OCI-LY3 (cell line): ENCODE measurements around the gene INS.

ENCODE experiments used
- H2AFZ ChIP-seq: fragments of 200-600, 300-600 bp; shearing (Covaris generic); 2 replicates; pipeline ENCODE4 v1.6.0; 2014; ENCODE audit warnings: antibody characterized with exemption, low read depth, low read length
- H3K27ac ChIP-seq: fragments of 200-600, 300-600 bp; sonication (generic); 2 replicates; pipeline ENCODE4 v1.5.1; 2014; ENCODE audit warnings: mild to moderate bottlenecking, low read length, moderate library complexity, mixed read lengths
- H3K27me3 ChIP-seq: fragments of 200-600, 300-600 bp; sonication (generic); 2 replicates; pipeline ENCODE4 v1.6.1; 2014; ENCODE audit warnings: low read depth, low read length, mixed read lengths
- H3K36me3 ChIP-seq: fragments of 200-600, 300-600 bp; sonication (generic); replicated peaks from 2 replicates; pipeline ENCODE3; 2014; ENCODE audit warnings: low read depth, low read length, mixed read lengths
- H3K4me1 ChIP-seq: fragments of 300-600, 200-600 bp; sonication (generic); 2 replicates; pipeline ENCODE4 v1.6.1; 2014; ENCODE audit warnings: low read length, mixed read lengths
- H3K4me2 ChIP-seq: fragments of 200-600, 300-600 bp; sonication (generic); 2 replicates; pipeline ENCODE4 v1.6.1; 2014; ENCODE audit warnings: low read length, mixed read lengths
- H3K4me3 ChIP-seq: fragments of 300-600, 200-600 bp; sonication (generic); 2 replicates; pipeline ENCODE4 v1.5.1; 2014; ENCODE audit warnings: antibody characterized with exemption, mild to moderate bottlenecking, low read length, moderate library complexity
- H3K79me2 ChIP-seq: fragments of 300-600, 200-600 bp; shearing (Covaris generic); 2 replicates; pipeline ENCODE4 v1.6.1; 2014; ENCODE audit warnings: mild to moderate bottlenecking, low read length, mixed read lengths
- H3K9ac ChIP-seq: fragments of 300-600, 200-600 bp; shearing (Covaris generic); 2 replicates; pipeline ENCODE4 v1.6.0; 2014; ENCODE audit warnings: mild to moderate bottlenecking, low read length, moderate library complexity
- H3K9me3 ChIP-seq: fragments of 200-600, 300-600 bp; shearing (Covaris generic); 2 replicates; pipeline ENCODE4 v1.6.1; 2014; ENCODE audit warnings: low read length, mixed read lengths; ENCODE audit not compliant: insufficient read depth
- H4K20me1 ChIP-seq: fragments of 200-600, 300-600 bp; sonication (generic); 2 replicates; pipeline ENCODE4 v1.6.1; 2016; ENCODE audit warnings: low read length, mixed read lengths; ENCODE audit not compliant: insufficient read depth
- EZH2phosphoT487 ChIP-seq: fragments of 200-600 bp; shearing (Covaris generic); IDR thresholded peaks from 2 replicates; pipeline ENCODE4 v1.6.1; 2018; ENCODE audit warnings: antibody characterized with exemption, mixed run types, low read depth
- TF ChIP-seq, protein P1 (sequence below): fragments of 200-600, 300-600 bp; sonication (generic); IDR thresholded peaks from 2 replicates; pipeline ENCODE4 v1.5.1; 2014; ENCODE audit warnings: antibody characterized with exemption, low read length, low read depth

The INS gene

DNA sequence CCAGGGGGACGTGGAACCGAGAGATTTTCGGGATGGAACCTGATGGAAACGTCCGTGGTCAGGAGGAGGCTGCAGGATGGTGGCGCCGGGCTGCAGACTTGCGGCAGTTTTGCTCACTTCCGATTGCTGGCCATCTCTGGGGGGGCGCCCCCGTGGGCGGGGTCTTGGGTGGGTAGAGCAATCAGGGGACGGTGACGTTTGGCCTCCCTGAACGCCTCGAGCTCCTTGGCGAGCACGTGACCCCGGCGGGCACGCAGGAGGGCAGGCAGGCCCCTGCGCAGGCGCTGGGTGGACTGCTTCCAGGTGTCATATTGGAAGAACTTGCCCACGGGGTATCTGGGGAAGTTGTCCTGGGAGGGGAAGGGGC is 28.2 kb downstream of the INS start:
- H3K9ac ChIP-seq = no peak overlapping the region
- no peaks in the 10 kb centered on the region for H3K36me3 ChIP-seq
- H3K79me2 ChIP-seq = no peaks in the 10 kb centered on the region
- TF ChIP-seq, protein P1, sequence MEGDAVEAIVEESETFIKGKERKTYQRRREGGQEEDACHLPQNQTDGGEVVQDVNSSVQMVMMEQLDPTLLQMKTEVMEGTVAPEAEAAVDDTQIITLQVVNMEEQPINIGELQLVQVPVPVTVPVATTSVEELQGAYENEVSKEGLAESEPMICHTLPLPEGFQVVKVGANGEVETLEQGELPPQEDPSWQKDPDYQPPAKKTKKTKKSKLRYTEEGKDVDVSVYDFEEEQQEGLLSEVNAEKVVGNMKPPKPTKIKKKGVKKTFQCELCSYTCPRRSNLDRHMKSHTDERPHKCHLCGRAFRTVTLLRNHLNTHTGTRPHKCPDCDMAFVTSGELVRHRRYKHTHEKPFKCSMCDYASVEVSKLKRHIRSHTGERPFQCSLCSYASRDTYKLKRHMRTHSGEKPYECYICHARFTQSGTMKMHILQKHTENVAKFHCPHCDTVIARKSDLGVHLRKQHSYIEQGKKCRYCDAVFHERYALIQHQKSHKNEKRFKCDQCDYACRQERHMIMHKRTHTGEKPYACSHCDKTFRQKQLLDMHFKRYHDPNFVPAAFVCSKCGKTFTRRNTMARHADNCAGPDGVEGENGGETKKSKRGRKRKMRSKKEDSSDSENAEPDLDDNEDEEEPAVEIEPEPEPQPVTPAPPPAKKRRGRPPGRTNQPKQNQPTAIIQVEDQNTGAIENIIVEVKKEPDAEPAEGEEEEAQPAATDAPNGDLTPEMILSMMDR = no peak
- TF ChIP-seq EZH2phosphoT487 = no peak
- no peak overlapping the region for H3K4me2 ChIP-seq
- no peak overlapping the region for H3K27ac ChIP-seq
- no peaks in the 10 kb centered on the region for H3K27me3 ChIP-seq
- no peak overlapping the region for H2AFZ ChIP-seq
- peaks cover 17% of the 10 kb centered on the region for H3K4me1 ChIP-seq
- H4K20me1 ChIP-seq = no peaks in the 10 kb centered on the region
- H3K9me3 ChIP-seq = no peaks in the 10 kb centered on the region
- H3K4me3 ChIP-seq = no peak overlapping the region

DNA sequence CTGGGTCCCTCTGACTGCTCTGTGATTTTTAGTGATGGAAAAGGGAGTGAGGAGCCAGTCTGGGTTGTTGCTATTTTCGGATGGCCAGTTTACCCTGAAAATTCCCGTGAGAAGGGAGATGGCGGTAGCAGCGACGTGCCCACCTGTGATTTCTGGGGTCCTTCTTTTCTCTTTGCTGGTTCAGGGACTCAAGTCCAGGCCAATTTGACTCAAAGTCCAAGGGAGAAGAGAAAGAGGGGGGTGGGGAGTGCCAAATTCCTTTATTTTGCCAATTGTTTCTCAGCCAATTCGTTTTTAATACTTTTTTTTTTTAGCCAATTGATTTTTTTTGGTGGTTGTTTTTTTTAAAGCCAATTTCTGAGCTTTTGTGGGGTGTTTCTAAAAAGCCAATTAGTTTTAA is 28.8 kb downstream of the INS start:
- H3K4me3 ChIP-seq = no peak overlapping the region
- no peak overlapping the region for H2AFZ ChIP-seq
- TF ChIP-seq EZH2phosphoT487 = no peak
- TF ChIP-seq, protein P1 = no peak
- no peaks in the 10 kb centered on the region for H3K79me2 ChIP-seq
- H3K9me3 ChIP-seq = no peaks in the 10 kb centered on the region
- no peaks in the 10 kb centered on the region for H4K20me1 ChIP-seq
- no peak overlapping the region for H3K27ac ChIP-seq
- H3K9ac ChIP-seq = no peak overlapping the region
- H3K4me1 ChIP-seq = peaks cover 17% of the 10 kb centered on the region
- no peaks in the 10 kb centered on the region for H3K36me3 ChIP-seq
- H3K27me3 ChIP-seq = no peaks in the 10 kb centered on the region
- H3K4me2 ChIP-seq = no peak overlapping the region

DNA sequence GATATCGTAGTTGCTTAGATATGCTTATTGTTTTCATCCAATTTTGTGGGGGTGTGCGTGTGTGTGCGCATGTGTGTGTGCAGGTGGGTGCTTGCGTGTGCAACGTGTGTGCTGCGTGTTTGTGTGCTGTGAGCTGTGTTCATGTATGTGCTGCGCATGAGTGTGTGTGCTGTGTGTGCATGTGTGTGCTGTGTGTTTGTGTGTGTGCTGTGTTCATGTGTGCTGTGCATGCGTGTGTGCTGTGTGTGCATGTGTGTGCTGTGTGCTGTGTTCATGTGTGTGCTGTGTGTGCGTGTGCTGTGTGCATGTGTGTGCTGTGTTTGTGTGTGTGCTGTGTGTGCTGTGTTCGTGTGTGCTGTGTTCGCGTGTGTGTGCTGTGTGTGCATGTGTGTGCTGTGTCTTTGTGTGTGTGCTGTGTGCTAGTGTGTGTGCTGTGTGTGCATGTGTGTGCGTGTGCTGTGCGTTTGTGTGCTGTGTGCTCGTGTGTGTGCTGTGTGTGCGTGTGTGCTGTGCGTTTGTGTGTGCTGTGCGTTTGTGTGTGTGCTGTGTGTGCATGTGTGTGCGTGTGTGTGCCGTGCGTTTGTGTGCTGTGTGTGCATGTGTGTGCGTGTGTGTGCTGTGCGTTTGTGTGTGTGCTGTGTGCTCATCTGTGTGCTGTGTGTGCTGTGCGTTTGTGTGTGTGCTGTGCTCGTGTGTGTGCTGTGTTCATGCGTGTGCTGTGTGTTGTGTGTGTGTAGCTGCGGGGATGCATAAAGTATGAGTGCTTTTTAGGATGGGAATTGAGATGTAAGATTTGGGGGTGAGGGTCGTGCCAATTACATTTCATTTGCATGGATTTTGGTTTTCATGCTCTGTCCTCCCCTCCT is 29.4 kb downstream of the INS start:
- H3K27me3 ChIP-seq = no peaks in the 10 kb centered on the region
- H3K36me3 ChIP-seq = no peaks in the 10 kb centered on the region
- no peak overlapping the region for H3K4me3 ChIP-seq
- H3K4me1 ChIP-seq = peaks cover 17% of the 10 kb centered on the region
- H3K79me2 ChIP-seq = no peaks in the 10 kb centered on the region
- no peak overlapping the region for H3K27ac ChIP-seq
- no peak overlapping the region for H3K9ac ChIP-seq
- no peaks in the 10 kb centered on the region for H4K20me1 ChIP-seq
- no peak overlapping the region for H3K4me2 ChIP-seq
- no peaks in the 10 kb centered on the region for H3K9me3 ChIP-seq
- no peak overlapping the region for H2AFZ ChIP-seq
- TF ChIP-seq EZH2phosphoT487 = no peak

DNA sequence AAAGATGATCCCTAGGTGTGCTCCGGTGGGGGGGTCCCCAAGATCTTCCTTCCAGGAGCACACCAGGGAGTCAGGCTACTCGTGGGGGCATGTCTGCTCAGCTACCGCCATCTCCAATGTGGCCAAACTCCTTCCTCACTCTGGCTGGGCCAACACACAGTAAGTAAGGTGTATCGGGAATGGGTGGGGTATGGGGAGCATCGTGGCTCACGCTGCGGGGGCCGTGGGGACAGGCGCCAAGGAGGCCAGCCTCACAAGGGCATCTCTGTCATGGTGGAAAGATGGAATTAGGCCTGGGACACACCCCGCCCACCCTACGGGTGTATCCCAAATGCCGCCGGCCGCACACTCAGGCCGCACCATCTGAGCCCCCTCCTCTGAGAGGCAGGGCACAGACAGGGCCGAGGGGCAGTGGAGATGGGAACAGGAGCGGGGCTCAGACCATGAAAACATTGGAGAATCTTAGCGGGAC is 30.1 kb downstream of the INS start:
- H3K4me3 ChIP-seq = no peak overlapping the region
- H2AFZ ChIP-seq = no peak overlapping the region
- H4K20me1 ChIP-seq = no peaks in the 10 kb centered on the region
- H3K36me3 ChIP-seq = no peaks in the 10 kb centered on the region
- no peaks in the 10 kb centered on the region for H3K79me2 ChIP-seq
- no peak overlapping the region for H3K27ac ChIP-seq
- no peaks in the 10 kb centered on the region for H3K27me3 ChIP-seq
- no peaks in the 10 kb centered on the region for H3K9me3 ChIP-seq
- no peak for TF ChIP-seq EZH2phosphoT487
- TF ChIP-seq, protein P1 = no peak
- no peak overlapping the region for H3K4me2 ChIP-seq
- H3K4me1 ChIP-seq = peaks cover 17% of the 10 kb centered on the region
- H3K9ac ChIP-seq = no peak overlapping the region
